Measurements from ENCODE around the gene UNKL. TPM values are rescaled to one million over a fixed set of nuclear protein-coding genes. Genes with fewer than 3 reads are reported as not detected.

UNKL gene
- total RNA-seq, 1 donor from 2014 or later: 43.6 TPM

GRCh38 chr16:1429012-1429411 is 14.5 kb upstream of the UNKL start:
- no peak overlapping the region for H3K4me3 Mint-ChIP-seq
- no peaks in the 10 kb centered on the region for H3K4me1 Mint-ChIP-seq
- DNase-seq (ENCODE audit: low spot score in 2 of 2, unreplicated experiment in 2 of 2): peak in 1 of 2 experiments; percentile 20
- no peak for TF ChIP-seq CTCF (IDR thresholded peaks at IDR 0.05; ENCODE audit: unreplicated experiment)
- H3K9me3 Mint-ChIP-seq: no peaks in the 10 kb centered on the region
- H3K27me3 Mint-ChIP-seq (ENCODE audit: low read depth): no peaks in the 10 kb centered on the region
- no peaks in the 10 kb centered on the region for H3K36me3 Mint-ChIP-seq
- H3K27ac Mint-ChIP-seq: no peak overlapping the region

DNA sequence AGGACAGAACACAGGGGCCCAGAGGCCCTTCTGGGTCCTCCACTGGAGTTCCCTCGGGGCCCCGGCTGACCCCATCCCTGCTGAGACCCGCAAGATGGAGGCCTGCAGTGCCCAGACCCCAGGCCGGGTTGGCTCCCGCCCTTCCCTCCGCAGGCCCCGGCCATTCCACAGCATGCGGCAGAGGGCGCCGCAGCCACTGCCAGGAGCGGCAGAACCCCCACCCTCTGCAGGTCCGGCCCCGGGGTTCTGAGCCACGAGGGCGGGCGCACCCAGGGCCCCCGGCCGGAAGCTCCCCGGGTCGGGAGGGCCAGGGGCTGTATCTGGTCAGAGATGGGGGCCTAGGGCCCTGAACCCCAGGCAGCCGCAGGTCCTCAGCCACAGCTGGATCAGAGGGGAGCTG is 14.0 kb upstream of the UNKL start:
- H3K4me3 Mint-ChIP-seq: no peak overlapping the region
- H3K27ac Mint-ChIP-seq: no peak overlapping the region
- no peaks in the 10 kb centered on the region for H3K4me1 Mint-ChIP-seq
- no peak for DNase-seq (ENCODE audit: low spot score in 2 of 2, unreplicated experiment in 2 of 2)
- no peak for TF ChIP-seq CTCF (IDR thresholded peaks at IDR 0.05; ENCODE audit: unreplicated experiment)
- H3K36me3 Mint-ChIP-seq: no peaks in the 10 kb centered on the region
- H3K27me3 Mint-ChIP-seq (ENCODE audit: low read depth): no peaks in the 10 kb centered on the region
- H3K9me3 Mint-ChIP-seq: no peaks in the 10 kb centered on the region

GRCh38 chr16:1427473-1428461 is 13.3 kb upstream of the UNKL start:
- Mint-ChIP-seq H3K4me1 (no peaks in the 10 kb centered on the region), H3K4me3 (no peak overlapping the region), H3K9me3 (no peaks in the 10 kb centered on the region), H3K27me3 (ENCODE audit: low read depth) (no peaks in the 10 kb centered on the region), H3K36me3 (no peaks in the 10 kb centered on the region), H3K27ac (no peak overlapping the region)
- no peak for TF ChIP-seq CTCF (IDR thresholded peaks at IDR 0.05; ENCODE audit: unreplicated experiment)
- DNase-seq (ENCODE audit: low spot score in 2 of 2, unreplicated experiment in 2 of 2): no peak

DNA sequence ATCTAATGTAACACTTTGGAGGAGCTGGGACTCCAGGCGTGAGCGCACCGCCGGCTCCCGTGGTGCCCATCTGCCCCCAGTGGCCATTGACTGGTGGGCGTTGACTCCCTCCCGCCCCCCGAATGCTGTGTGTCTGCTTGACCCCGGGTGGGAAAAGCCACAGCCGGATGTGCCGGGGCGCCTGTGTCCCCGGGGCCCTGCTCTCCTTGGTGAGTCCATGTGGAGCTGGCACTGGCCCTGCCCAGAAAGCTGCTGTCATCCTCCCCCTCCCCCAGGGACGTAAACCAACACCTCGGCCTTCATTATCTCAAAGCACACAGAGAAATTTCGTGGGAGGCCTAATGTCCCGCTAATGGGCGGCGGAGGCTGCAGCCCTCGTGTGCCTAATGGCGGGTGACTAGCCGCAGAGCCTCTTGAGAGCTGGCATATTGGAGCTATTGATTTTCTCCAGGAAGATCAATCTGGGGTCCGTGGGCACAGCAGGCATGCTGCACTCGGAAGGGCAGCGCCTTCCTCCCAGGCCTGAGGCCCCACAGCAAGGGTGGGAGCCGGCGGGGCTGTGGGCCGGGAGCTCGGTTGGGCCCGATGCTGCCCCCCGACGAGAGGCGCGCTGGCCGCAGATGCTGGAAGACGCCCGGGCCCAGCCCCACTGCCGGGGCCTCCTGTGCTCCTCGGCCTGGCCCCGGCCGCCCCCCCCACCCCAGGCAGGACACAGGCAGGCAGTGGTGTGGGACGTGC is 12.4 kb upstream of the UNKL start:
- Mint-ChIP-seq H3K9me3 (no peaks in the 10 kb centered on the region), H3K4me1 (no peaks in the 10 kb centered on the region), H3K27ac (no peak overlapping the region), H3K4me3 (no peak overlapping the region), H3K36me3 (no peaks in the 10 kb centered on the region), H3K27me3 (ENCODE audit: low read depth) (no peaks in the 10 kb centered on the region)
- DNase-seq (ENCODE audit: low spot score in 2 of 2, unreplicated experiment in 2 of 2): no peak
- no peak for TF ChIP-seq CTCF (IDR thresholded peaks at IDR 0.05; ENCODE audit: unreplicated experiment)

DNA sequence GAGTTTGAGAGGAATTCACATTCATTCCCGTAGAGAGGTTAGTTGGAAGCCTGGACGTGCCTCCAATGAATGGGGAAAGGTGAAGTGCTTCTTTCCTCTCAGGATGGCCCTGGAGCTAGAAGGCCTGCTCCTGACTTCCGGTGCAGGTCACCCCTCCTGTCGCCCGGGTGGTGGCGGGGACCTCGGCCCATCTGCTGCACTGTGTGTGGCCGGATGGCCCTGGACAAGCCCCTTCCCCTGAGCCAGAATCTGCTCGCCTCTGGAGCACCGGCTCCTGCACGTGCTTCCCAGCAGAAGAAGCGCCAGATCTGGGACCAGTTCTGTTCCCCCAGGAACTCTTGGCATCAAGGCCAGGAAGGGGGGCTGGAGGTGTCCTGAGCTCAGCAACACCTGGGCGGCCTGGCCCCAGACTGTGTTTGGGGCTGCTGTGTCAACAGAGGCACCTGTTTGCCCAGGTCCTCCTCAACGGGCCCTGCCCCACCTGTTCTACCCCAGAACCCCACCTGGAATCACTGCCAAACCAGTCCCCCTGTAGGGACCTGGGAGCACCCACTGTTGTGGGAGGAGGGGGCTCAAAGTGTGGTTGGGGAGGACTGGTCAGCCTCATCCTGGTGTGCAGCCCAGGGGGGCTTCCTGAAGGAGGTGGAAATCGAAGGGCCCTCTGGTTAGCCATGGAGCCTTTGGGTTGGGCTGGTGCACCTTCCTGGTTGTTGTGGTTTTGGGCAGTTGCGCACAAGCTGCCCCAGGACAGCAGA is 11.3 kb upstream of the UNKL start:
- H3K27ac Mint-ChIP-seq: no peak overlapping the region
- DNase-seq (ENCODE audit: low spot score in 2 of 2, unreplicated experiment in 2 of 2): no peak
- no peaks in the 10 kb centered on the region for H3K9me3 Mint-ChIP-seq
- H3K4me3 Mint-ChIP-seq: no peak overlapping the region
- peaks cover under 1% of the 10 kb centered on the region for H3K4me1 Mint-ChIP-seq
- no peaks in the 10 kb centered on the region for H3K36me3 Mint-ChIP-seq
- TF ChIP-seq CTCF (IDR thresholded peaks at IDR 0.05; ENCODE audit: unreplicated experiment): no peak
- no peaks in the 10 kb centered on the region for H3K27me3 Mint-ChIP-seq (ENCODE audit: low read depth)
